Common myeloid progenitor, CD34-positive (primary cell): ENCODE measurements around the gene TCF25.

Experiments
- CTCF ChIA-PET: fragments of 350-600 bp; sonication (Branson Sonifier 250); formaldehyde crosslinking; loops from one replicate; lab custom pipeline; 2021; ENCODE audit warnings: antibody characterized with exemption; lab: Charles Lee
- POLR2A ChIA-PET: fragments of 350-600 bp; sonication (Branson Sonifier 250); formaldehyde crosslinking; loops from one replicate; lab custom pipeline; 2021; ENCODE audit warnings: antibody characterized with exemption; lab: Charles Lee
- DNase-seq, 3 donors: peaks; one replicate each; pipeline versions ENCODE4 v3.0.0 to v3.0.0-alpha.2; 2013
- H3K27ac ChIP-seq, 2 experiments: 1 replicate in 1 of 2; 2 replicates in 1 of 2; pipeline ENCODE4 v1.7.0; 2013; ENCODE audit warnings: inconsistent platforms in 2 of 2, low read length in 2 of 2, mild to moderate bottlenecking in 2 of 2, low read depth in 1 of 2, moderate library complexity in 1 of 2; ENCODE audit not compliant: severe bottlenecking in 2 of 2, insufficient read depth in 1 of 2, poor library complexity in 1 of 2
- H3K27me3 ChIP-seq, 5 experiments: replicated peaks in 2 of 5; 1 replicate in 3 of 5; 2 replicates in 2 of 5; pipeline versions ENCODE4 v1.6.1 to v1.7.0; 2013; ENCODE audit warnings: low read length in 4 of 5, mild to moderate bottlenecking in 2 of 5, moderate library complexity in 2 of 5, inconsistent platforms in 1 of 5; ENCODE audit not compliant: insufficient read depth in 5 of 5, control insufficient read depth in 4 of 5
- H3K36me3 ChIP-seq, 4 experiments: 1 replicate in 2 of 4; 2 replicates in 2 of 4; pipeline versions ENCODE4 v1.6.1 to v1.7.0; 2013; ENCODE audit warnings: low read length in 3 of 4, control low read depth in 1 of 4, mild to moderate bottlenecking in 1 of 4; ENCODE audit not compliant: control insufficient read depth in 4 of 4, insufficient read depth in 4 of 4
- H3K4me1 ChIP-seq, 4 experiments: 1 replicate in 3 of 4; 2 replicates in 1 of 4; pipeline versions ENCODE4 v1.6.1 to v1.7.1; 2013; ENCODE audit warnings: low read length in 3 of 4, mild to moderate bottlenecking in 3 of 4, control low read depth in 1 of 4, inconsistent platforms in 1 of 4, moderate library complexity in 1 of 4; ENCODE audit not compliant: control insufficient read depth in 4 of 4, insufficient read depth in 4 of 4; ENCODE audit errors: control extremely low read depth in 1 of 4
- H3K4me3 ChIP-seq, 7 experiments: 1 replicate in 4 of 7; 2 replicates in 3 of 7; pipeline versions ENCODE4 v1.5.1 to v1.7.0; 2013; ENCODE audit warnings: mild to moderate bottlenecking in 7 of 7, low read length in 6 of 7, moderate library complexity in 6 of 7, inconsistent platforms in 2 of 7, low read depth in 2 of 7, control low read depth in 1 of 7; ENCODE audit not compliant: insufficient read depth in 4 of 7, control insufficient read depth in 1 of 7; ENCODE audit errors: extremely low read depth in 1 of 7
- H3K9me3 ChIP-seq, 5 experiments: 1 replicate in 4 of 5; 2 replicates in 1 of 5; pipeline versions ENCODE4 v1.6.1 to v1.7.1; 2013; ENCODE audit warnings: low read length in 4 of 5, mild to moderate bottlenecking in 2 of 5, inconsistent platforms in 1 of 5, low read depth in 1 of 5, moderate library complexity in 1 of 5; ENCODE audit not compliant: control insufficient read depth in 4 of 5, insufficient read depth in 2 of 5; ENCODE audit errors: control extremely low read depth in 1 of 5
- WGBS: methylation state at CpG from one replicate; pipeline ENCODE4 v1.1.5; 2013; ENCODE audit not compliant: insufficient coverage; 5-methylcytosine and 5-hydroxymethylcytosine counted together

Gene TCF25

DNA sequence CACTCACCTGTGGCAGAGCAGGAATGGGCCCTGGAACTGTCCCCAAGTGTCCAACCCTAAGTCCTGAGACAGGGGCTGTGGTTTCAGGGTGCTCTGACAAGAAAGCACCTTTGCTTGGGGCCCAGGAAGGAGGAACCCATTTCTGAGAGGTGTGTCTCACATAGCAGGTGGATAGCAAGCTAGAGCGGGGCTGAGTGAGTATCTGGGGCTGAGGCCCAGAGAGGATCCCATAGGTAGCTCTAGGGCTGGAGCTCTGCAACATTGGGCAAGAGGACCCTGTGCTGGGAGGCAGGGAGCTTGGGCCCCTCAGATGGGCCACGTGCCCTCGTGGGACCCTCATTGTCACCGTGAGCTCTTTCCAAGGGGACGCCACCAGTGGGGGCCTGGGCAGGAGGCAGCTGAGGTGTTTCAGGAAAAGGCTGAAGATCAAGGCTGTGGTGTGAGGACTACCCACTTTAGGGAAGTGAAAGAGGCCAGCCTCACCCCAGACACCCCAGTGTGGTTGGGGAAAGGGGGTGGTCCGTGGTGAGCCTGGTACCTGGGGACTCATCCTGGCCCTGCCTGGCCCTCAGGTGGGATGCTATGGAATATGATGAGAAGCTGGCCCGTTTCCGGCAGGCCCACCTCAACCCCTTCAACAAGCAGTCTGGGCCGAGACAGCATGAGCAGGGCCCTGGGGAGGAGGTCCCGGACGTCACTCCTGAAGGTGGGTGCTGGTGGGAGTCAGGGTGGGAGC is 80.4 kb downstream of the TCF25 start:
- peaks cover 0 to 35% (median 10%) of the 10 kb centered on the region in 4 experiments for H3K4me1 ChIP-seq
- H3K9me3 ChIP-seq: no peaks in the 10 kb centered on the region
- no peak for DNase-seq
- peaks cover 0 to 24% (median 17%) of the 10 kb centered on the region in 4 experiments for H3K36me3 ChIP-seq
- ChIA-PET POLR2A (interaction anchor here (1.4 kb wide), 1 partner anchor 16 kb away, joined by 3 read pairs; no protein-coding TSS in a partner anchor), CTCF (interaction anchor here (0.9 kb wide), 1 partner anchor 16 kb away, joined by 4 read pairs; no protein-coding TSS in a partner anchor)
- H3K4me3 ChIP-seq: no peak overlapping the region
- WGBS: 92% methylated on average over 10 of the region's 11 CpGs
- H3K27ac ChIP-seq: no peak overlapping the region
- peaks cover 0 to 4% (median 0%) of the 10 kb centered on the region in 5 experiments for H3K27me3 ChIP-seq

DNA sequence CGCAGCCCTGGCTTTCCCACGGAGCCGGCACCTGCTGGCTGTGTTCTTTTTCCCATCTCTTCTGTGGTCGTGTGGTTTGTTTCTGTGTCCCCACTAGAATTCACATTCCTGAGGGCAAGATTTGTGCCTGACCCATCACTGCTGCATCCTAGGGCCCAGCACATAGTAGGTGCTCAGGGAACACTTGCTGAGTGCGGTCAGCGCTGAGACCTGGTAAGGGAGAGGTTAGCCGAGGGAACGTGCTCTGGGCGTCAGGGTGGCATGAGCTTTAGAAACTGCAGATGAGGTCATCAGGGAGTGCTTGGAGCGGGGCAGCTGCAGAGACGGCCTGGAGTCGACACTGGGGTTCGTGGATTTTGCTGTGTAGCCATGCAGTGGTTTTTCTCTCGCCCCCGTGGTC is 81.1 kb downstream of the TCF25 start:
- H3K27ac ChIP-seq: no peak overlapping the region
- H3K4me1 ChIP-seq: peaks cover 0 to 30% (median 5%) of the 10 kb centered on the region in 4 experiments
- peaks cover 0 to 29% (median 19%) of the 10 kb centered on the region in 4 experiments for H3K36me3 ChIP-seq
- WGBS: over 99% methylated on average over 14 of the region's 15 CpGs
- DNase-seq: no peak
- H3K27me3 ChIP-seq: peaks cover 0 to under 1% (median 0%) of the 10 kb centered on the region in 5 experiments
- ChIA-PET CTCF (interaction anchor here (0.9 kb wide), 1 partner anchor 15 kb away, joined by 4 read pairs; no protein-coding TSS in a partner anchor), POLR2A (no interaction called here)
- no peaks in the 10 kb centered on the region for H3K9me3 ChIP-seq
- H3K4me3 ChIP-seq: no peak overlapping the region

DNA sequence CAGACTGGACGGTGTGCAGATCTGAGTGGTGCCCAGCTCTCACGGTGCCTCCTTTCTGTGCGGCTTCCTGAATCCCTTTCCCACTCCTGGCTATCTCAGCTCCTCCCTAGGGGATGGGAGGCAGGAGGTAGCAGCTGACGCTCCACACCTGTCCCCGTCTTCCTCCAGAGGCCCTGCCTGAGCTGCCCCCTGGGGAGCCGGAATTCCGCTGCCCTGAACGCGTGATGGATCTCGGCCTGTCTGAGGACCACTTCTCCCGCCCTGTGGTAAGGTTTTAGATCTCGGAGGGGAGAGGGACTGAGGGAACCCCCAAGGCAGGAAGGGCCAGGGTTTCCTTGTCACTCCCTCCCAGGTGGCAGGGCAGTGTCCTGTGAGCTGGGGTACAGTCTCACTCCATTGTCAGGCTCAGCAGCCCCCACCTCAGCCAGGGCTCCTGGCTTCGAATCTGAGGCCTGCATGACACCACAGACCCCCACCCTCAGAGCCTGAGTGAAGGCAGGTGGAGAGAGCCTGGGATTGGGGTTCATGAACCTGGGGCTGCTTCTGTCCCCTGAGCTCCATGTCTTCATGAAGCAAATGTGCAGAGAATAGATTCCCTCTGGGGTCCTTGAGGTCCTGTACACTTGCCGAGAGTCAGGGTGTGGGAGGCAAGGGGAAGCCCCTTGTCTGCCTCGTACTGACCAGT is 81.8 kb downstream of the TCF25 start:
- H3K9me3 ChIP-seq: no peaks in the 10 kb centered on the region
- DNase-seq: no peak
- CTCF ChIA-PET: interaction anchor here (0.9 kb wide), 1 partner anchor 15 kb away, joined by 4 read pairs; no protein-coding TSS in a partner anchor
- POLR2A ChIA-PET: no interaction called here
- H3K27ac ChIP-seq: no peak overlapping the region
- 95% methylated on average over 10 of the region's 15 CpGs for WGBS
- H3K27me3 ChIP-seq: no peaks in the 10 kb centered on the region
- no peak overlapping the region for H3K4me3 ChIP-seq
- H3K36me3 ChIP-seq: peaks cover 0 to 29% (median 19%) of the 10 kb centered on the region in 4 experiments
- peaks cover 0 to 27% (median under 1%) of the 10 kb centered on the region in 4 experiments for H3K4me1 ChIP-seq

DNA sequence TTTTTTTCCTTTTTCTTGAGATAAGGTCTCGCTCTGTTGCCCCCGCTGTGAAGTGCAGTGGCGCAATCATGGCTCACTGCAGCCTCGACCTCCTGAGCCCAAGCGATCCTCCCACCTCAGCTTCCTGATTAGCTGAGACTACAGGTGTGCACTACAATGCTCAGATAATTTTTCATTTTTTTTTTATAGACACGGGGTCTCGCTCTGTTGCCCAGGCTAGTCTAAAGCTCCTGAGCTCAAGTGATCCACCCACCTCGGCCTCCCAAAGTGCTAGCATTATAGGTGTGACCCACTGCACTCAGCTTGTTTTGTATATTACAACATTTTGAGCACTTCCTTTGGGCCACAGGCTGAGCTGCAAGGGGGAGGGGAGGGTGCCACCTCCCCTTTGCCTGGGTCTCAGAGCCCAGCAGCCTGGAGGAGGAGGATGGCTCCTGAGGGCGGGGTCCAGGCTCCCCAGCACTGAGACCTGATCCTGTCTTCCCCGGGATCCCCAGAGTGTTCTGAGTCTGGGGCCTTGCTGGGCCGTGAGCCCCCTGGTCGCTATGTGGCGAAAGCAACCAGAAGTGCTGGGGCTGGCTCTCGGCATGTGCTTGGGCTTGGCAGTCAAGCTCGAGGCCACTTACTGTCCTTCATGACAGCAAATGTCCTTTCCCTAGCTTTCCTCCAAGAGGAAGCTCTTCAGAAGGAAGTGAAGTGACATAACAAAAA is 83.3 kb downstream of the TCF25 start:
- Histone ChIP-seq H3K27me3 (no peaks in the 10 kb centered on the region), H3K4me3 (no peak overlapping the region), H3K36me3 (peaks cover 0 to 37% (median 25%) of the 10 kb centered on the region in 4 experiments), H3K27ac (no peak overlapping the region), H3K4me1 (peaks cover 0 to 27% (median under 1%) of the 10 kb centered on the region in 4 experiments), H3K9me3 (no peaks in the 10 kb centered on the region)
- no peak for DNase-seq
- CTCF ChIA-PET: interaction anchor here (0.9 kb wide), 1 partner anchor 9 kb away, joined by 3 read pairs; no protein-coding TSS in a partner anchor
- POLR2A ChIA-PET: interaction anchor here (0.6 to 0.8 kb wide), 3 partner anchors 14 to 55 kb away, joined by 3 to 6 read pairs (median 3); no protein-coding TSS in a partner anchor
- 95% methylated on average over 12 of the region's 15 CpGs for WGBS

DNA sequence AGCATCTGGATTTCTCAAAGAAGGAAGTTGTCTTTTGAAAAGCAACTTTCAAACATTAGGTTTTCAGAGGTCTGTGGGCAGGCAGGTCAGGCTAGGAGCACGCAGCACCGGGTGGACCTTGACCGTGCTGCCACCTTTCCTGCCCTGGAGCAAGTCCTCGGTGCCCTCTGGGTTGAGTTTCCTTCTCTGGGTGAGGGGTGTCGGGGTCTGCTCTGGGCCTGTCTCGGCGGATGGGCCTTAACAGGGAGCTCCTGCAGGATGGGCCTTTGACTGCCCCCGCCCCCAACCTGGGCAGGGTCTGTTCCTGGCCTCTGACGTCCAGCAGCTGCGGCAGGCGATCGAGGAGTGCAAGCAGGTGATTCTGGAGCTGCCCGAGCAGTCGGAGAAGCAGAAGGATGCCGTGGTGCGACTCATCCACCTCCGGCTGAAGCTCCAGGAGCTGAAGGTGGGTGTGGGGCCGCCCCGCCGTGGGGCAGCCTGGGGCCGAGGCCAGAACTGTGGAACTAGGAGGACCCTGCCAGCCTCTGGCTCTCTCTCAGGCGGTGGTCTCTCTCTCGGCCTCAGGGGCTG is 83.9 kb downstream of the TCF25 start:
- no peak overlapping the region for H3K4me3 ChIP-seq
- ChIA-PET CTCF (interaction anchor here (0.9 kb wide), 1 partner anchor 10 kb away, joined by 3 read pairs; no protein-coding TSS in a partner anchor), POLR2A (interaction anchor here (0.8 kb wide), 1 partner anchor 28 kb away, joined by 3 read pairs; no protein-coding TSS in a partner anchor)
- H3K27me3 ChIP-seq: no peaks in the 10 kb centered on the region
- no peak for DNase-seq
- peaks cover 0 to 27% (median under 1%) of the 10 kb centered on the region in 4 experiments for H3K4me1 ChIP-seq
- no peak overlapping the region for H3K27ac ChIP-seq
- peaks cover 0 to 37% (median 25%) of the 10 kb centered on the region in 4 experiments for H3K36me3 ChIP-seq
- WGBS: 90% methylated on average over 21 of the region's 23 CpGs
- H3K9me3 ChIP-seq: no peaks in the 10 kb centered on the region

DNA sequence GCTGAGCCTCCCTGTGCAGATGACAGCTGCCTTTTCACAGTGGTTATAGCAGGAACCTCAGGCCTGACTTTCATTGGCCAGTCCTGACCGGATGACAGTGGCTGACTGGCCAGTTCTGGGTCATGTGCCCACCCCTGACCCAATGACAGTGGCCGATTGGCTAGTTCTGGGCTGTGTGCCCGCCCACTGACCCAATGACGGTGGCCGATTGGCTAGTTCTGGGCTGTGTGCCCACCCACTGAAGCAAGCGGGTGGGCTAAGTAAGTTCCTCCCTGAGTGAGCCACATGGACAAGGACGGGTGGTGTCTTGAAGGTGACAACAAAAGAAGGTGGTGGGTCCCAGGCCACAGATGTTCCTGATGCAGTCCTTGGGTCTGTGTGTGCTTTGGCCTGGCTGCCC is 84.7 kb downstream of the TCF25 start:
- H3K36me3 ChIP-seq: peaks cover 0 to 37% (median 25%) of the 10 kb centered on the region in 4 experiments
- H3K4me1 ChIP-seq: peaks cover 0 to 27% (median under 1%) of the 10 kb centered on the region in 4 experiments
- no peak overlapping the region for H3K4me3 ChIP-seq
- H3K27ac ChIP-seq: no peak overlapping the region
- H3K9me3 ChIP-seq: no peaks in the 10 kb centered on the region
- DNase-seq: peak in 2 of 3 donors; percentile 45 to 50
- CTCF ChIA-PET: interaction anchor here (1.6 kb wide), 1 partner anchor 12 kb away, joined by 4 read pairs; no protein-coding TSS in a partner anchor
- WGBS: 97% methylated on average over 6 of the region's 7 CpGs
- no peaks in the 10 kb centered on the region for H3K27me3 ChIP-seq
- POLR2A ChIA-PET: no interaction called here
